Measurements from ENCODE around the gene SLC13A3.

SLC13A3 gene

DNA sequence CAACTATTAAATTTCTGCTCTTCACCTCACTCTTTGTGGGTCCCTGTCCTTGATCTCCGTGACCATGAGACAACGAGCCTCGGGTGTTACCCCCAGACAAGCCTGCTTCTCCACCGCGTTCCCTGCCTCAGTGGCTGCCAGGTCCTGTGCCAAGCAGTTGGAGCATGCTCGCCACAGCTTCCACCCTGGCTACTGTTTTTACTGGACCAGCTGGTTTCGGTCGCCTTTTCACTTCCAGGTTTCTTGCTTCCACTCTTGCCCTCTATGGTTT is 32.3 kb upstream of the SLC13A3 start:
- peak overlapping the region in 1 of 2 experiments; percentile 83 for H3K14ac ChIP-seq (ENCODE audit: low read length in 2 of 2)
- H3K23ac ChIP-seq (ENCODE audit: low read length in 2 of 2), result peak overlapping the region in 1 of 2 experiments; percentile 68
- peaks cover 4% of the 10 kb centered on the region for H3K4me1 ChIP-seq (ENCODE audit: control insufficient read depth, insufficient read depth, low read depth, low read length)

DNA sequence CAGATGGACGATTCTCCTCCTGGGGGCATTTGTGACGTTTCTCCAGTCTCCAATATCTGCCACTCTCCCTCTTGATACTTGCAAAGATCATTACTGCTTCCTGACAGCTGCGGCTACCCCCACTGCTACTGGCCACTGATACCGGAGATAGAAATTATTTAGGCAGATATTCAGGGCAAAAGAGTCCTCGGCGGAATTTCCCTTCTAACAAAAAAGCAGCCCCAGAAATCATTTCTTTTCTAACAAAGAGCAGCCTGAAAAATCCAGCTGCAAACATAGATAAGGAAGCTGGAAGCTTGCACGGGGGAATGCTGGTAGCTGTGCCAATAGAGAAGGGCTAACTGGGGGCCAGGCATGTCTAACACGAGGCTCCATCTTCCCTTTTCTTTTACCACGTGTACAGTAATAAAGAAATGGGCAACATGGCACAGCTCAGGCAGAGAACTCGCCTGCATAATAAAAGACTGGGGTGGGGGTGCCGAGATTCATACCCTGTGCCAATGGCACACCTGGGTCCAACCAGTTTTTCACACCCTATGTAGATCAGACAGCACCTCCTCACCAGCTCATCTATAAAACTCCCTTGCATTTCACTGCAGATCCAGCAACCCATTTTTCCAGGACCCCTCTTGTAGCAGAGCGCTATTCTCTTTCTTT is 31.9 kb upstream of the SLC13A3 start:
- H3K4ac ChIP-seq (ENCODE audit: low read depth in 1 of 2, low read length in 2 of 2), result no peak overlapping the region
- peaks cover 12 to 36% of the 10 kb centered on the region in 2 experiments for H3K36me3 ChIP-seq (ENCODE audit: control insufficient read depth in 1 of 2, insufficient read depth in 2 of 2, low read depth in 1 of 2, low read length in 2 of 2)
- H3K27ac ChIP-seq (ENCODE audit: low read length, poor library complexity, severe bottlenecking), result no peak overlapping the region
- H4K91ac ChIP-seq (ENCODE audit: low read length), result no peak overlapping the region
- no peak overlapping the region for H2BK15ac ChIP-seq (ENCODE audit: low read depth, poor library complexity, severe bottlenecking)
- H3K9ac ChIP-seq (ENCODE audit: low read length), result peak overlapping the region; percentile 90
- peak overlapping the region in 1 of 2 experiments; percentile 19 for H2BK12ac ChIP-seq (ENCODE audit: low read length in 2 of 2)
- H2AK5ac ChIP-seq (ENCODE audit: low read length, severe bottlenecking), result no peak overlapping the region
- no peak overlapping the region for H2BK120ac ChIP-seq (ENCODE audit: low read depth, low read length)
- no peak for DNase-seq
- H3K4me3 ChIP-seq (ENCODE audit: insufficient read depth in 1 of 2, low read depth in 1 of 2, low read length in 2 of 2), result peak overlapping the region in 1 of 2 experiments; percentile 77
- H3K4me2 ChIP-seq (ENCODE audit: low read length, poor library complexity, severe bottlenecking), result no peak overlapping the region
- H2BK5ac ChIP-seq (ENCODE audit: low read depth, low read length, poor library complexity, severe bottlenecking), result no peak overlapping the region
- no peak overlapping the region for H3K23ac ChIP-seq (ENCODE audit: low read length in 2 of 2)
- no peaks in the 10 kb centered on the region for H3K9me3 ChIP-seq (ENCODE audit: control insufficient read depth, low read length)
- H3K18ac ChIP-seq (ENCODE audit: low read depth in 1 of 2, low read length in 2 of 2), result no peak overlapping the region
- H2AFZ ChIP-seq (ENCODE audit: low read depth, low read length), result no peak overlapping the region
- no peak overlapping the region for H4K8ac ChIP-seq (ENCODE audit: low read length)
- no peaks in the 10 kb centered on the region for H3K27me3 ChIP-seq (ENCODE audit: control insufficient read depth in 1 of 2, insufficient read depth in 1 of 2, low read length in 2 of 2)
- 85% methylated on average over 10 of the region's 12 CpGs for WGBS
- H3K79me1 ChIP-seq (replicated peaks; ENCODE audit: low read length, poor library complexity, severe bottlenecking), result peaks cover 34% of the 10 kb centered on the region
- no peak overlapping the region for H3K14ac ChIP-seq (ENCODE audit: low read length in 2 of 2)
- H3K4me1 ChIP-seq (ENCODE audit: control insufficient read depth, insufficient read depth, low read depth, low read length), result peaks cover 4% of the 10 kb centered on the region

More for the DNA sequence above, 32.3 kb upstream of the SLC13A3 start:
- Histone ChIP-seq H3K79me1 (replicated peaks; ENCODE audit: low read length, poor library complexity, severe bottlenecking) (peaks cover 33% of the 10 kb centered on the region), H4K8ac (ENCODE audit: low read length) (no peak overlapping the region), H3K36me3 (ENCODE audit: control insufficient read depth in 1 of 2, insufficient read depth in 2 of 2, low read depth in 1 of 2, low read length in 2 of 2) (peaks cover 12 to 36% of the 10 kb centered on the region in 2 experiments), H4K91ac (ENCODE audit: low read length) (no peak overlapping the region), H2AK5ac (ENCODE audit: low read length, severe bottlenecking) (no peak overlapping the region), H3K4me2 (ENCODE audit: low read length, poor library complexity, severe bottlenecking) (no peak overlapping the region), H3K9me3 (ENCODE audit: control insufficient read depth, low read length) (no peaks in the 10 kb centered on the region), H2BK15ac (ENCODE audit: low read depth, poor library complexity, severe bottlenecking) (no peak overlapping the region), H3K9ac (ENCODE audit: low read length) (peak overlapping the region; percentile 90), H2BK12ac (ENCODE audit: low read length in 2 of 2) (peak overlapping the region; percentile 32 to 49), H2BK120ac (ENCODE audit: low read depth, low read length) (no peak overlapping the region), H3K27ac (ENCODE audit: low read length, poor library complexity, severe bottlenecking) (no peak overlapping the region), H3K4ac (ENCODE audit: low read depth in 1 of 2, low read length in 2 of 2) (no peak overlapping the region), H2BK5ac (ENCODE audit: low read depth, low read length, poor library complexity, severe bottlenecking) (no peak overlapping the region), H3K27me3 (ENCODE audit: control insufficient read depth in 1 of 2, insufficient read depth in 1 of 2, low read length in 2 of 2) (no peaks in the 10 kb centered on the region), H3K18ac (ENCODE audit: low read depth in 1 of 2, low read length in 2 of 2) (no peak overlapping the region), H3K4me3 (ENCODE audit: insufficient read depth in 1 of 2, low read depth in 1 of 2, low read length in 2 of 2) (peak overlapping the region in 1 of 2 experiments; percentile 77), H2AFZ (ENCODE audit: low read depth, low read length) (no peak overlapping the region)
- WGBS, result 60% methylated on average over 8 of the region's 8 CpGs
- DNase-seq, result no peak

DNA sequence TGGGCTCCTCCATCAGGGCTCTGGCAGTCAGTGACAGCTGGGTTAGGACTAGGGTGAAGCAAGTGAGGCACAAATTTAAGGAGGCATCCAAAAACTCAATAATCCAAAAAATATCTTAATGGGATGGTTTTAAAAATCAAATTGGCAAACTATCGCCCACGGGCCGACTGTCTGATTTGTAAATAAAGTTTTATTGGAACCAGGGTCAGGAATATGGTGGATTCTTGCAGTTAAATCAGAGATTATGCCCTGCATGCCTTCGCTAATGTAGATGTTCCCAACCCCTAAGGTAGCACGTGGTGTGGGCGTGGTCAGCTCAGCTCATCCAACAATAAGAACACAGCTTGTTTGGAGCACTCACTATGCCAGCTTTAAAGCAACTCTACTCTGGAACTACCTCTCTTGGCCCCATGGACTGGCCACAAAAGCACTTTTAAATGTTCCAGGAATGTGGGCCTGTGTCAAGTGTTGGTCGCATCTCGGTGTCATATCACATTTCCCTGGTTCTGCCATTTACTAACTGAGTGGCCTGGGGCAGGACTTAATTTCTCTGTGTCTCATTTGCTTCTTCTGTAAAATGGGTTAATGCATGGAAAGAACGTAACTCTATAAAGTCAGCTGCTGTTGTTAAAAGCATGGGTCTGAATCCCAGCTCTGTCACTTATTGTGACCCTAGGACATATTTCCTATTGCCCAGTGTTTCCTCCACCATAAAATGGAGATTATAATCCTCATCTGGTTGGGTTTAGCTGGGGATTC is 31.0 kb upstream of the SLC13A3 start:
- 85% methylated on average over 8 of the region's 9 CpGs for WGBS
- DNase-seq, result no peak

DNA sequence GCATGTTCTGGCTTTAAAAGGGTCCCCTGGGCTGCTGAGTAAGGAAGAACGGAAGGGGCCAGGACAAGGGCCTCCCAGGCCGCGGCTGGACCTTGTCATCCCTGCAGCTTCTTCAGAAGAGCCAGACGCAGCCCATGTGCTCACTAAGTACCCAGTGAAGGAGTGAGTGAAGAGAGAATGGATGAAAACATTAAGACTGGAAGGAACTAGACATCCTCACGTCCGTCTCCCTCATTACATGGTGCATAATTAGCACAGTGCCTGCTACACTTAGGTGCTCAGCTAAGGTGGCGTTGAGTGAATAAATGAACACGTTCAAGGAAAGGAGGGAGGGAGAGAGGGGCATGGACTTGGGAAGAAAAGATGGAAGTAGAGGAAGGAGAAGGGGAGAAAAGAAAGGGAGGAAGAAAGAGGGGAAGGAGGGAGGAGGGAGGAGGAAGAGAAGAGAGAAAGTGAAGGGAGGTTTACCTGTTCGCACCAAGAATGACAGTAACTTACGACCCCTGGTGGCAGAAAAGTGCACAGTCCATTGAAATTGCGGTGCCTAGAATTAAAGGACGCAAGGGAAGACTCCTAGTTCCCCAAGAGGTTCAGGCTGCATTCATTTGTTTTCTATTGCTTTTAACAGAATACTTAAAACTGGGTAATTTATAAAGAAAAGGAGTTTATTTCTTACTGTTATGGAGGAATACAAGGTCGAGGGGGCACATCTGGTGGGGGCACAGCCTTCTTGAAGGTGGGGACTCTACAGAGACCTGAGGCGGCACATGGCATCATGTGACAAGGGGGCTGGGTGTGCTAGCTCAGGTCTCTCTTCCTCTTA is 30.0 kb upstream of the SLC13A3 start:
- no peak overlapping the region for H4K91ac ChIP-seq (ENCODE audit: low read length)
- no peaks in the 10 kb centered on the region for H3K9me3 ChIP-seq (ENCODE audit: control insufficient read depth, low read length)
- H2BK5ac ChIP-seq (ENCODE audit: low read depth, low read length, poor library complexity, severe bottlenecking), result no peak overlapping the region
- H3K4me3 ChIP-seq (ENCODE audit: insufficient read depth in 1 of 2, low read depth in 1 of 2, low read length in 2 of 2), result no peak overlapping the region
- no peak overlapping the region for H2BK12ac ChIP-seq (ENCODE audit: low read length in 2 of 2)
- no peak overlapping the region for H3K9ac ChIP-seq (ENCODE audit: low read length)
- H3K4me2 ChIP-seq (ENCODE audit: low read length, poor library complexity, severe bottlenecking), result no peak overlapping the region
- no peak overlapping the region for H3K18ac ChIP-seq (ENCODE audit: low read depth in 1 of 2, low read length in 2 of 2)
- H3K14ac ChIP-seq (ENCODE audit: low read length in 2 of 2), result no peak overlapping the region
- peaks cover 12 to 36% of the 10 kb centered on the region in 2 experiments for H3K36me3 ChIP-seq (ENCODE audit: control insufficient read depth in 1 of 2, insufficient read depth in 2 of 2, low read depth in 1 of 2, low read length in 2 of 2)
- no peak overlapping the region for H2BK120ac ChIP-seq (ENCODE audit: low read depth, low read length)
- peaks cover 34% of the 10 kb centered on the region for H3K79me1 ChIP-seq (replicated peaks; ENCODE audit: low read length, poor library complexity, severe bottlenecking)
- no peaks in the 10 kb centered on the region for H3K4me1 ChIP-seq (ENCODE audit: control insufficient read depth, insufficient read depth, low read depth, low read length)
- no peak overlapping the region for H3K23ac ChIP-seq (ENCODE audit: low read length in 2 of 2)
- DNase-seq, result peak; percentile 48
- no peak overlapping the region for H2BK15ac ChIP-seq (ENCODE audit: low read depth, poor library complexity, severe bottlenecking)
- WGBS, result 62% methylated on average over 12 of the region's 14 CpGs
- no peak overlapping the region for H4K8ac ChIP-seq (ENCODE audit: low read length)
- no peak overlapping the region for H3K4ac ChIP-seq (ENCODE audit: low read depth in 1 of 2, low read length in 2 of 2)
- no peaks in the 10 kb centered on the region for H3K27me3 ChIP-seq (ENCODE audit: control insufficient read depth in 1 of 2, insufficient read depth in 1 of 2, low read length in 2 of 2)
- H2AFZ ChIP-seq (ENCODE audit: low read depth, low read length), result no peak overlapping the region
- no peak overlapping the region for H2AK5ac ChIP-seq (ENCODE audit: low read length, severe bottlenecking)
- H3K27ac ChIP-seq (ENCODE audit: low read length, poor library complexity, severe bottlenecking), result no peak overlapping the region

More for the DNA sequence above, 31.0 kb upstream of the SLC13A3 start:
- Histone ChIP-seq H3K4me3 (ENCODE audit: insufficient read depth in 1 of 2, low read depth in 1 of 2, low read length in 2 of 2) (peak overlapping the region in 1 of 2 experiments; percentile 77), H3K27ac (ENCODE audit: low read length, poor library complexity, severe bottlenecking) (no peak overlapping the region), H3K4ac (ENCODE audit: low read depth in 1 of 2, low read length in 2 of 2) (no peak overlapping the region), H3K27me3 (ENCODE audit: control insufficient read depth in 1 of 2, insufficient read depth in 1 of 2, low read length in 2 of 2) (no peaks in the 10 kb centered on the region), H3K4me1 (ENCODE audit: control insufficient read depth, insufficient read depth, low read depth, low read length) (peaks cover under 1% of the 10 kb centered on the region), H3K14ac (ENCODE audit: low read length in 2 of 2) (no peak overlapping the region), H2AK5ac (ENCODE audit: low read length, severe bottlenecking) (no peak overlapping the region), H2AFZ (ENCODE audit: low read depth, low read length) (no peak overlapping the region), H2BK15ac (ENCODE audit: low read depth, poor library complexity, severe bottlenecking) (no peak overlapping the region), H3K9ac (ENCODE audit: low read length) (peak overlapping the region; percentile 90), H2BK5ac (ENCODE audit: low read depth, low read length, poor library complexity, severe bottlenecking) (no peak overlapping the region), H3K23ac (ENCODE audit: low read length in 2 of 2) (no peak overlapping the region), H3K4me2 (ENCODE audit: low read length, poor library complexity, severe bottlenecking) (no peak overlapping the region), H4K8ac (ENCODE audit: low read length) (no peak overlapping the region), H3K79me1 (replicated peaks; ENCODE audit: low read length, poor library complexity, severe bottlenecking) (peaks cover 34% of the 10 kb centered on the region), H3K36me3 (ENCODE audit: control insufficient read depth in 1 of 2, insufficient read depth in 2 of 2, low read depth in 1 of 2, low read length in 2 of 2) (peaks cover 12 to 42% of the 10 kb centered on the region in 2 experiments), H3K9me3 (ENCODE audit: control insufficient read depth, low read length) (no peaks in the 10 kb centered on the region), H4K91ac (ENCODE audit: low read length) (no peak overlapping the region), H2BK120ac (ENCODE audit: low read depth, low read length) (no peak overlapping the region), H2BK12ac (ENCODE audit: low read length in 2 of 2) (no peak overlapping the region), H3K18ac (ENCODE audit: low read depth in 1 of 2, low read length in 2 of 2) (no peak overlapping the region)
